NCI-H2227 (cell line): ENCODE data around the gene IL20.
"Not testable (repeated sequence)": the region's sequence is repeated elsewhere in the genome, so short reads cannot be mapped to it uniquely, and the experiment has no call there.

Source experiments
- DNase-seq: peaks from one replicate; lab custom pipeline; 2025; ENCODE audit not compliant: unreplicated experiment; lab: John Stamatoyannopoulos, UW

Gene IL20

GRCh38 chr1:206841609-206842323 lies 23.7 kb upstream of the IL20 start:
- DNase-seq = no peak

GRCh38 chr1:206842854-206843253 lies 22.6 kb upstream of the IL20 start:
- no peak for DNase-seq

GRCh38 chr1:206843626-206844025 lies 21.8 kb upstream of the IL20 start:
- DNase-seq = no peak

GRCh38 chr1:206846487-206846886 lies 18.9 kb upstream of the IL20 start:
- DNase-seq = no peak

GRCh38 chr1:206847337-206847834 lies 18.0 kb upstream of the IL20 start:
- no peak for DNase-seq

GRCh38 chr1:206847946-206848345 lies 17.5 kb upstream of the IL20 start:
- no peak for DNase-seq

GRCh38 chr1:206850401-206850800 lies 15.0 kb upstream of the IL20 start:
- no peak for DNase-seq

- no peak for DNase-seq
Measured at GRCh38 chr1:206851341-206852010, 13.9 kb upstream of the IL20 start.

GRCh38 chr1:206852662-206853061 lies 12.8 kb upstream of the IL20 start:
- DNase-seq = not testable (repeated sequence)

GRCh38 chr1:206853696-206854095 lies 11.7 kb upstream of the IL20 start:
- not testable (repeated sequence) for DNase-seq

GRCh38 chr1:206854401-206855129 lies 10.9 kb upstream of the IL20 start:
- DNase-seq = no peak

- DNase-seq = no peak
Measured at GRCh38 chr1:206855859-206856258, 9.6 kb upstream of the IL20 start.

- DNase-seq = no peak
Measured at GRCh38 chr1:206856674-206857464, 8.6 kb upstream of the IL20 start.

GRCh38 chr1:206859082-206859521 lies 6.3 kb upstream of the IL20 start:
- no peak for DNase-seq

GRCh38 chr1:206860165-206860564 lies 5.3 kb upstream of the IL20 start:
- no peak for DNase-seq

- DNase-seq = no peak
Measured at GRCh38 chr1:206863266-206863665, 2.2 kb upstream of the IL20 start.

GRCh38 chr1:206866062-206866461 lies 639 bp downstream of the IL20 start:
- no peak for DNase-seq

- DNase-seq = no peak
Measured at GRCh38 chr1:206867239-206867638, 1.8 kb downstream of the IL20 start.

- DNase-seq = no peak
Measured at GRCh38 chr1:206867716-206868115, 2.3 kb downstream of the IL20 start.

- DNase-seq = no peak
Measured at GRCh38 chr1:206868264-206868663, 2.8 kb downstream of the IL20 start.

- DNase-seq = no peak
Measured at GRCh38 chr1:206872139-206872538, 6.7 kb downstream of the IL20 start.
